Ishikawa (cell line): ENCODE results near the gene CHMP4B.

Experiments
- CEBPB ChIP-seq: IDR thresholded peaks from 2 replicates; pipeline ENCODE4 v1.6.1; 2012
- CREB1 ChIP-seq: IDR thresholded peaks from 2 replicates; pipeline ENCODE4 v1.6.1; 2012; ENCODE audit warnings: low read depth
- EGR1 ChIP-seq: IDR thresholded peaks from 2 replicates; pipeline ENCODE4 v1.6.1; 2012
- EP300 ChIP-seq: IDR thresholded peaks from 2 replicates; pipeline ENCODE4 v1.6.1; 2012; ENCODE audit warnings: borderline replicate concordance
- FOXM1 ChIP-seq: IDR thresholded peaks from 2 replicates; pipeline ENCODE4 v1.6.1; 2012; ENCODE audit warnings: low read depth, borderline replicate concordance
- MAX ChIP-seq: IDR thresholded peaks from 2 replicates; pipeline ENCODE4 v1.6.1; 2012
- NFIC ChIP-seq: IDR thresholded peaks from 2 replicates; pipeline ENCODE4 v1.6.1; 2012
- RAD21 ChIP-seq: IDR thresholded peaks from 2 replicates; pipeline ENCODE4 v1.6.1; 2012; ENCODE audit warnings: low read depth
- REST ChIP-seq: IDR thresholded peaks from 2 replicates; pipeline ENCODE4 v1.6.1; 2012; ENCODE audit warnings: low read depth, mild to moderate bottlenecking
- TAF1 ChIP-seq: IDR thresholded peaks from 2 replicates; pipeline ENCODE4 v1.6.1; 2012; ENCODE audit warnings: low read depth, mild to moderate bottlenecking
- TCF12 ChIP-seq: IDR thresholded peaks from 2 replicates; pipeline ENCODE4 v1.6.1; 2012; ENCODE audit warnings: low read depth
- TEAD4 ChIP-seq: IDR thresholded peaks from 2 replicates; pipeline ENCODE4 v1.6.1; 2012
- USF1 ChIP-seq: IDR thresholded peaks from 2 replicates; pipeline ENCODE4 v1.6.1; 2012
- YY1 ChIP-seq: IDR thresholded peaks from 2 replicates; pipeline ENCODE4 v1.6.1; 2012; ENCODE audit warnings: low read depth
- ZBTB7A ChIP-seq: IDR thresholded peaks from 2 replicates; pipeline ENCODE4 v1.6.1; 2012; ENCODE audit warnings: low read depth

The CHMP4B gene

GRCh38 chr20:33843050-33843449, 31.9 kb downstream of the CHMP4B start:
- TF ChIP-seq TAF1 (no peak), ZBTB7A (no peak), EGR1 (no peak), NFIC (no peak), RAD21 (no peak), USF1 (no peak), FOXM1 (no peak)

GRCh38 chr20:33843854-33844253, 32.7 kb downstream of the CHMP4B start:
- TF ChIP-seq NFIC (no peak), YY1 (no peak), ZBTB7A (no peak), REST (no peak), CEBPB (no peak), RAD21 (no peak), USF1 (no peak), EGR1 (no peak), FOXM1 (no peak), TEAD4 (no peak), TAF1 (no peak), TCF12 (no peak), MAX (no peak), CREB1 (no peak), EP300 (no peak)

GRCh38 chr20:33846291-33846935, 35.3 kb downstream of the CHMP4B start:
- TF ChIP-seq MAX = no peak

GRCh38 chr20:33847006-33847405, 35.9 kb downstream of the CHMP4B start:
- TF ChIP-seq CREB1 = no peak
- no peak for TF ChIP-seq RAD21

- TF ChIP-seq ZBTB7A (no peak), RAD21 (no peak), NFIC (no peak), CEBPB (no peak), YY1 (no peak), EGR1 (no peak), TAF1 (no peak), EP300 (no peak), MAX (no peak)
These were observed 37.2 kb downstream of the CHMP4B start for GRCh38 chr20:33848391-33848790.

GRCh38 chr20:33850159-33850558, 39.0 kb downstream of the CHMP4B start:
- TF ChIP-seq RAD21 (no peak), MAX (no peak), REST (no peak), USF1 (no peak), TAF1 (no peak), YY1 (no peak), CEBPB (no peak), ZBTB7A (no peak), TEAD4 (no peak), TCF12 (no peak), CREB1 (no peak), NFIC (no peak), FOXM1 (no peak)
